Neural cell (in vitro differentiated cells): Measurements from ENCODE around the gene IGF1R.

Experiments
- EP300 ChIP-seq: fragments of 450-650 bp; conservative IDR thresholded peaks from 2 replicates; pipeline ENCODE4 v1.6.1; 2014; ENCODE audit warnings: antibody characterized with exemption, mild to moderate bottlenecking, moderate library complexity; ENCODE audit not compliant: poor library complexity, severe bottlenecking
- EZH2 ChIP-seq: fragments of 200-600, 300-800 bp; shearing (Covaris generic), sonication (generic); IDR thresholded peaks from 2 replicates; pipeline ENCODE4 v1.6.1; 2014; ENCODE audit warnings: antibody characterized with exemption, low read length, borderline replicate concordance, mild to moderate bottlenecking; ENCODE audit not compliant: insufficient read depth, poor library complexity, severe bottlenecking
- MXI1 ChIP-seq: fragments of 450-650 bp; conservative IDR thresholded peaks from 2 replicates; pipeline ENCODE4 v1.6.1; 2014; ENCODE audit warnings: antibody characterized with exemption, mild to moderate bottlenecking; ENCODE audit not compliant: poor library complexity, severe bottlenecking
- RAD21 ChIP-seq: fragments of 450-650 bp; conservative IDR thresholded peaks from 2 replicates; pipeline ENCODE4 v1.6.1; 2014; ENCODE audit warnings: antibody characterized with exemption, mild to moderate bottlenecking, moderate library complexity
- TAF1 ChIP-seq: IDR thresholded peaks from 2 replicates; pipeline ENCODE4 v1.6.1; 2012; ENCODE audit warnings: low read depth
- TF ChIP-seq, protein P1 (sequence below): fragments of 450-650 bp; IDR thresholded peaks from 2 replicates; pipeline ENCODE4 v1.5.1; 2014; ENCODE audit warnings: antibody characterized with exemption, mild to moderate bottlenecking, moderate library complexity; ENCODE audit not compliant: poor library complexity, severe bottlenecking
- TF ChIP-seq, protein P2 (sequence below): IDR thresholded peaks from 2 replicates; pipeline ENCODE4 v1.6.1; 2012; ENCODE audit warnings: borderline replicate concordance

DNA sequence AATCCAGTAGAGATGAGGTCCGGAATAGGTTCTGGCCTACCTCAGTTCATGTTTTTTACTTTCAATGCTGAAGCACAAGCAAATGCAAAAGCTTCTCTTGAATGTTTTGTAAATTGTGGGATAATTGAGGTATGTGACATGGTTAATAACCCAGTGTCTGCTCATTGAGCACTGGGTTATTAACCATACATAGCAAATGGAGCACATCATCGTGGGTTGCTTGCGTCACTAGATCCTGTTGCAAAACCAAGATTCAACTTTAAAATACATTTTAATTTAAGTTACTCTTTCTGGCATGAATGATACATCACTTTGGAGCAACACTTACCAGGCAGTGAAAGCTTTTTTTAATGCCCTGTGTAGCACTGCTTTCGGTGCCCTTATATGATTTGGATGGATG, 165.6 kb downstream of the IGF1R start:
- TF ChIP-seq, protein P1, sequence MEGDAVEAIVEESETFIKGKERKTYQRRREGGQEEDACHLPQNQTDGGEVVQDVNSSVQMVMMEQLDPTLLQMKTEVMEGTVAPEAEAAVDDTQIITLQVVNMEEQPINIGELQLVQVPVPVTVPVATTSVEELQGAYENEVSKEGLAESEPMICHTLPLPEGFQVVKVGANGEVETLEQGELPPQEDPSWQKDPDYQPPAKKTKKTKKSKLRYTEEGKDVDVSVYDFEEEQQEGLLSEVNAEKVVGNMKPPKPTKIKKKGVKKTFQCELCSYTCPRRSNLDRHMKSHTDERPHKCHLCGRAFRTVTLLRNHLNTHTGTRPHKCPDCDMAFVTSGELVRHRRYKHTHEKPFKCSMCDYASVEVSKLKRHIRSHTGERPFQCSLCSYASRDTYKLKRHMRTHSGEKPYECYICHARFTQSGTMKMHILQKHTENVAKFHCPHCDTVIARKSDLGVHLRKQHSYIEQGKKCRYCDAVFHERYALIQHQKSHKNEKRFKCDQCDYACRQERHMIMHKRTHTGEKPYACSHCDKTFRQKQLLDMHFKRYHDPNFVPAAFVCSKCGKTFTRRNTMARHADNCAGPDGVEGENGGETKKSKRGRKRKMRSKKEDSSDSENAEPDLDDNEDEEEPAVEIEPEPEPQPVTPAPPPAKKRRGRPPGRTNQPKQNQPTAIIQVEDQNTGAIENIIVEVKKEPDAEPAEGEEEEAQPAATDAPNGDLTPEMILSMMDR: no peak
- no peak for TF ChIP-seq TAF1
- no peak for TF ChIP-seq RAD21
- TF ChIP-seq EP300: no peak
- TF ChIP-seq EZH2: no peak
- TF ChIP-seq MXI1: no peak
- TF ChIP-seq, protein P2, sequence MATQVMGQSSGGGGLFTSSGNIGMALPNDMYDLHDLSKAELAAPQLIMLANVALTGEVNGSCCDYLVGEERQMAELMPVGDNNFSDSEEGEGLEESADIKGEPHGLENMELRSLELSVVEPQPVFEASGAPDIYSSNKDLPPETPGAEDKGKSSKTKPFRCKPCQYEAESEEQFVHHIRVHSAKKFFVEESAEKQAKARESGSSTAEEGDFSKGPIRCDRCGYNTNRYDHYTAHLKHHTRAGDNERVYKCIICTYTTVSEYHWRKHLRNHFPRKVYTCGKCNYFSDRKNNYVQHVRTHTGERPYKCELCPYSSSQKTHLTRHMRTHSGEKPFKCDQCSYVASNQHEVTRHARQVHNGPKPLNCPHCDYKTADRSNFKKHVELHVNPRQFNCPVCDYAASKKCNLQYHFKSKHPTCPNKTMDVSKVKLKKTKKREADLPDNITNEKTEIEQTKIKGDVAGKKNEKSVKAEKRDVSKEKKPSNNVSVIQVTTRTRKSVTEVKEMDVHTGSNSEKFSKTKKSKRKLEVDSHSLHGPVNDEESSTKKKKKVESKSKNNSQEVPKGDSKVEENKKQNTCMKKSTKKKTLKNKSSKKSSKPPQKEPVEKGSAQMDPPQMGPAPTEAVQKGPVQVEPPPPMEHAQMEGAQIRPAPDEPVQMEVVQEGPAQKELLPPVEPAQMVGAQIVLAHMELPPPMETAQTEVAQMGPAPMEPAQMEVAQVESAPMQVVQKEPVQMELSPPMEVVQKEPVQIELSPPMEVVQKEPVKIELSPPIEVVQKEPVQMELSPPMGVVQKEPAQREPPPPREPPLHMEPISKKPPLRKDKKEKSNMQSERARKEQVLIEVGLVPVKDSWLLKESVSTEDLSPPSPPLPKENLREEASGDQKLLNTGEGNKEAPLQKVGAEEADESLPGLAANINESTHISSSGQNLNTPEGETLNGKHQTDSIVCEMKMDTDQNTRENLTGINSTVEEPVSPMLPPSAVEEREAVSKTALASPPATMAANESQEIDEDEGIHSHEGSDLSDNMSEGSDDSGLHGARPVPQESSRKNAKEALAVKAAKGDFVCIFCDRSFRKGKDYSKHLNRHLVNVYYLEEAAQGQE: no peak
